Measurements from ENCODE around the gene EHHADH. TPM values are rescaled to one million over a fixed set of nuclear protein-coding genes. Genes with fewer than 3 reads are reported as not detected.
"Not testable (repeated sequence)": the region's sequence is repeated elsewhere in the genome, so short reads cannot be mapped to it uniquely, and the experiment has no call there.

The EHHADH gene
- 10 to 100 TPM; 35.5 to 43.8 TPM for total RNA-seq
- long read RNA-seq, transcript EHHADH-201 (7 exons, 3,850 nt): major isoform, 23 of 34 reads
- long read RNA-seq, partial matches to known transcripts: 5 of 34 reads
- long read RNA-seq, other reads (novel, unspliced or antisense): 6 of 34 reads

DNA sequence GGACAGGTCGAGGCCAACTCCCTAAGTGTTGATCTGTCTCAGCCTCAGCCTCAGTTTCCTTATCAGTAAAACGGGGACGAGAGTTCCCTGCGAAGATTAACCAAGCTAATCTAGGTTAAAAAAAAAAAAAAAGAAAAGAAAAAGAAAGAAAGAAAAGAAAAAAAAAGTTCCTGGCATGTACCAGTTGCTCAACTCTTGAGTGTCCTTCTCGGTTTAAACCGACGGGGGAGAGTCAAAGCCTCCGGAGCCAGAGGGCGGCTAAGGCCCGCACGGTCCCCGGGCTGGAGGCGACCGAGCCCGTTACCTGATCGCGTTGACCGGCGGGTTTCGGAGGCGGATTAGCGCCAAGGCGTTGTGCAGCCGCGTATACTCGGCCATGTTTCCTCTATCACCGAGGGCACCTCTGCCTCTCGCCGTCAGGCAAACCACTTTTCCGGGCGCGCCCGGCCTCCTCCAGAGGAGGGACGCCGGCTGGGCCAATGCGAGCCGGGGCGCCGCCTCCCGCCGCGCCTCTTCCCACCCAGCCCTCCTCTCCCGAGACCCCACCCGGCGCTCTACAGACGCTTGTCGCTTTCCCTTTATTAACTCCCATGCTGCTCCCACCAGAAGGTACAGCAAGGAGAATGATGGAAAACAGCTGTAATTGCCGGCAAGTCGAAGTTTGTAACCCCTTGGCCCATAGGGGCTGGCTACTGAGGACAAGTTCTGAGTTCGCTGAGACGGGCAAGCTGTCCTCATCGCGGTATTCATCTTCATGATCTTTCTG is at the start of gene EHHADH:
Gene EHHADH, minus strand, starts transcription at position 405 of the 766 bp plus-strand sequence. Its CDS starts 27 bp downstream, at position 378.
- ATAC-seq (peak; percentile 99), DNase-seq (peak; percentile 85 to 89)
- intact Hi-C loops (cut with DNase I, micrococcal nuclease): no loop called here

DNA sequence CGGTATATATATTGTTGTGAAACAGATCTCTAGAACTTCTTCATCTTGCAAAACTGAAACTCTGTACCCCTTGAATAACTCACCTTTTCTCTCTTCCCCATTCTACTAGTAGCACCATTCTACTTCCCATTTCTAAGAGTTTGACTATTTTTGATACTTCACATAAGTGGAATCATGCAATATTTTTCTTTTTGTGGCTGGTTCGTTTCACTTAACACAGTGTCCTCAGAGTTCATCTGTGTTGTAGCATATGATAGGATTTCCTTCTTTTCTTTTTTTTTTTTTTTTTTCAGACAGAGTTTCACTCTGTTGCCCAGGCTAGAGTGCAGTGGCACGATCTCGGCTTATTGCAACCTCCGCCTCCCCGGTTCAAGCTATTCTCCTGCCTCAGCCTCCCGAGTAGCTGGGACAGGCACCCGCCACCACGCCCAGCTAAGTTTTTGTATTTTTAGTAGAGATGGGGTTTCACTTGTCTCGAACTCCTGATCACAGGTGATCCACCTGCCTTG is 46.1 kb upstream of the EHHADH start:
- DNase-seq; intact Hi-C loops (cut with DNase I, micrococcal nuclease); ATAC-seq: not testable (repeated sequence)

- no peak for DNase-seq
- no peak for ATAC-seq
- intact Hi-C loops (cut with DNase I, micrococcal nuclease): no loop called here
Observed at GRCh38 chr3:185297867-185298266, 44.0 kb upstream of the EHHADH start.

DNA sequence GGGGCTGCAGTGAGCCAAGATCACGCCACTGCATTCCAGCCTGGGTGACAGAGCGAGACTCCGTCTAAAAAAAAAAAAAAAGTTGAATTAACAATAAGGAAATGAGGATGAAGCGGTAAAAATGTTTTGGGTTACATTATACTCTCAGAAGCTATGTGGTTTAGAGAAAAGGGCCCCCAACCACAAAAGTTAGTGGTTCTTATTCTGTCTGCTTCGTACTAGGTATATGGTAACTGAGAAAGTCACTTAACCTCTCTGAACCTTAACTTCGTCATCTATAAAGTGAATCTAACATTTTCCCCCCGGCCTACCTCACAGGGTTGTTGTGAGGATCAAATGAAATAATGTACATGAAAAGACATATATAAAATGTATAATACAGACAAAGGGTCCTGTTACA is 38.4 kb upstream of the EHHADH start:
- ATAC-seq: no peak
- intact Hi-C loops (cut with DNase I, micrococcal nuclease): no loop called here
- no peak for DNase-seq

GRCh38 chr3:185290266-185290665 is 36.4 kb upstream of the EHHADH start:
- no peak for DNase-seq
- ATAC-seq: no peak
- intact Hi-C loops (cut with DNase I, micrococcal nuclease): no loop called here

DNA sequence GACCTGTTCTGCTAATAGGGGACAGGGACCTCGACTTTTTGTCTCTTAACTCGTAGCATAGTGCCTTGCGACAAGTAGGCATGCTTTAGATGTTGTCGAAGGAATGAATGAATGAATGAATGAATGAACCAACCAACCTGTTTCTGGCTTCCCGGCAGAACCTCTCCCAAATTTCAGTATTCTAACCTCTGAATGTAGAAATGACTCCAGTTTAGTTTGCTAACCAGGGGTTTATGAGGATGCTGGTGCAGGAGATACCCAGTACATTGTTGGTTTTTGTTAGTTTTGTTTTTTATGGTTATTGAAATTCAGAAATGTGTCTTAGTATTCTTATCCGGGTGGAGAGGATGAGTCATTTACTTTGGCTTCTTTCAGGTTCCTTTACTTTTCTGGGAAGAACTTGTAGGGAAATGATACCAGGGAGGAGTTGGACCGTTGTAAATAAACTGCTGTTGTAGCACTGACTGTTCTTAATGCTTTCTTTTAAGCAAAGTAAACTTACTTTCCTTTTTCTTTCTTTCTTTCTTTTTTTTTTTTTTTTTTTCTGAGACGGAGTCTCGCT is 29.6 kb upstream of the EHHADH start:
- DNase-seq (no peak), ATAC-seq (no peak)
- intact Hi-C loops (cut with DNase I, micrococcal nuclease): no loop called here

DNA sequence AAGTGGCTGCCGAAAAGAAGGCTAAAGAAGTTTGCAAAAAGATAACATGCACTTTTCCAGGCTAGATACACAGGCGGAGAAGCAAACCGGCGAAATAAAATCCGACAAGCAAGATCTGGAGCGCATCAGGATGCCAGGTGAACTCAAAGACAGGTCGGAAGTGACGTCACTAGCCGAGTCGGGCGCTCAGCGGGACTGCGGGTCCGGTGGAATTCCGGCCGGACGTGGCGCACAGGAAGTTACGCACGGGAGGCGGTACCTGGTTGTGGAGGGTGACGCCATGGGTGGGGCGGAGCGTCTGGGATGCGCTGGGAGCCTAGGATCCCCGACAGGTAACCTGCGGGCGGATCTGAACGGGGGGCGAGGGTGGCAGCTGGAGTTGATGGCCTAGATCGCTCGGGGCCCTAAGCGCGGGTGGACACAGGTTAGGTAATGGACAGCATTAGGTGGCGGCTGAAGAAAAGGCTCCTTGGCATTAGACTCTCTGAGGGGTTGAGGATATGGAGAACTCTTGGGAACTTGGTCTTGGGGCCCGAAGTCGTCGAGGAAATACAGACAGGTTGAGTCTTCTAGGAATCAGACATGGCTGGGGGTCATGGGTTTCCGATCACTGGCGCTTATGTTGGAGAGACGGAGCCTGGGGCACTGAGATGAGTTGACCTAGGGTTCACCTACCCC is 29.0 kb upstream of the EHHADH start:
- intact Hi-C loops (cut with DNase I, micrococcal nuclease): no loop called here
- peak; percentile 98 to 99 for DNase-seq
- ATAC-seq: peak; percentile 100

DNA sequence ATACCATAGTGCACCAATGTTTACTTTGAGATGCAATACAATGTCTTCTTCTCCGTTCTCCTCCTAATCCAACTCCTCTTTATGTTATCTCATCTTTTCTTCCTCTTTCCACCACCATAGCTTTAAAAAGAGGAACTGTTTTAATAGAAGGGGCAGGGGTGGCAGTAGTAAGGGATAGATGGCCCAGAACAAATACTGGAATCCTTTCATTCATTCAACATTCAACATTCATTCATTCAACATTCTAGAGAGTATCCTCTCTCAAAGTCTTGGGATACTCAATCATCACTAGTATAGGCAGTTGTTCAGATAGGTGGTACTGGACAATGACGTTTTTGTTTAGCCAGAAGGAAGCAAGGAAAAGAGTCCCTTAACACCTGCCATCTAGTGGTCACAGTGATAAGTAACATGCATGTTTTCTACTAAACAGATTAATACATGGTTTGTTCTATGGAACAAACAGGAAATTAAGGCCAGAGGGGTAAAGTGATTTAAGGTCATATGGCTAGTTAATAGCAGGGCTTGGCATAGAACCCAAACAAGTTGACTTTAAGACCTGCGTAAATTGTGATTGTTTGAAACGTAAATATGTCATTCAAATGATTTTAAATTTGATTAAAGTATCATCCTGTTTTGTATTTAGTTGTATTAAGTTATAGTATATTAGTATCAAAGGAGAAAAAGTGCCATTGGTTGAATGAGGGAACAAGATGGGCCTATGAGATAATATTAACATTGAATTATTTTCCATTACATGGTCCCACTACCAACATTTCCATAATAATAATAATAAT is 26.9 kb upstream of the EHHADH start:
- intact Hi-C loops (cut with DNase I, micrococcal nuclease): no loop called here
- peak; percentile 29 for ATAC-seq

GRCh38 chr3:185279587-185280138 is 25.8 kb upstream of the EHHADH start:
- ATAC-seq: no peak
- intact Hi-C loops (cut with DNase I, micrococcal nuclease): no loop called here

More for the DNA sequence above, 26.9 kb upstream of the EHHADH start:
- no peak for DNase-seq

DNA sequence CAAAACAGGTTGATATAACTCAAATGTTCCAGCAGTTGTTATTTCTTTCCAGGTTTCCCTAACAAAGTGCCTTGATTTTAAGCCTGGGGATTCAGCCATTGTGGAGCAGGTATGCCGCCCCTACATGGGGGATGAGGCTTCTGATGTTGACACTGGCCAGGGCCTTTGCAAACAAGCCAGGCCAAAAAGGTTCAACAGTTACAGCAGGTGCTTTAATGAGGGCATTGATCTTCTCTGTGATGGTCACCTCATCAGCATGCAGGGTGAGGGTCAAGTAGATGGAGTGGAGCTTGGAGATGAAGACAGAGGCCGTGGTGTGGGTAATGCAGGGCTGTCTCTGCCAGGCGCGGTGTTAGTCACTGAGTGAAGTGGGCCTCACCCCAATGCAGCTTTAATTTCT is 22.6 kb upstream of the EHHADH start:
- intact Hi-C loops (cut with DNase I, micrococcal nuclease): no loop called here
- no peak for DNase-seq
- ATAC-seq: no peak

More at GRCh38 chr3:185279587-185280138, 25.8 kb upstream of the EHHADH start:
- DNase-seq: no peak

- ATAC-seq (no peak), DNase-seq (no peak)
- intact Hi-C loops (cut with DNase I, micrococcal nuclease): no loop called here
Observed at GRCh38 chr3:185272033-185272432, 18.2 kb upstream of the EHHADH start.

DNA sequence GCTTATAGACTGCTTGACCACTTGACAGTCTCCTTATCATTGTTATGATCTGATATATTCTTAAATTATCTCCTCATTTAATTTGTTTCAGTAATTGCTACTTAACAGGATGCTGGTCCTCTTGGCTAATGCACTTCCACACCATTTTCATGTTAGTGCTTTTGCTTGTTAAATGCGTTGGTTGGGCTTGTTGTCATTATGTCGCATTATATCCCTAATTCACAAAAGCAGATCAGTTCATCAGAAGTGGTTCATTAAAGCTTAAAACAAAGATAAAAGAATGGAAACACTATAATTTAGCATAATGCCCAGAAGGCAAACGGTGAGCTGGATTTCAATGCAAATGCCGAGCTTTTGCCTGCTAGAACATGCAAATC is 17.1 kb upstream of the EHHADH start:
- intact Hi-C loops (cut with DNase I, micrococcal nuclease): no loop called here
- DNase-seq (no peak), ATAC-seq (no peak)

DNA sequence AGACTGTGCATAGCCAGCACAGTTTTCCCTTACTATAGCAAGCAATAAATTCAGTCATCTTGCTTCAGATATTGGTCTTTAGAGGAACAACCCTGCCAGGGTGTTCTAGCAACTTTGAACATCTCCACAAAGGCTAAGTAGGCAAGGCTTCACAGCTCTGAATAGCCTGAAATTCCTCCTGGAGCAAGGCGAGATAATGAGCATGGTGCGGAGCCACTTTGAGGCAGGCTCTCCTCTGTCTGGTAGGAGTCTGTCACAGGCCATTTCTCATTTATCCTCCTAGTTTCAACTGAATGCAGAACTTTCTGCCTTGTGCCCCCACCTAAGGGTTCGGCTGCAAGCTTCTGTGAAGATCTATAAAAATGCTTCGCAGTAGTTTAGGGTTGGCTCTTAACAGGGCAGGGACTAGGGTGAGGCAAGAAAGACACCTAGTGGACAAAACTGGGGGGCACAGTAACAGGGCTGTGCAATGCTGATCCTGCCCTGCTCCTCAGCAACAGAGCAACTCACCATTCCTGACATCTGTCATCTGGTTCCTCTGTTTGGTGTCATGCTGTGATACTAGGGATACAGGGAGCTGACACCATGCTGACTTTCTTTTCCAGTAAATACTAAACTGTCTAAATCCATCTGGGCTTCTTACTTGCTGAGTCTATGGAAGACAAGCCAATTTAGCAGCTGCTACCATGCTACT is 16.6 kb upstream of the EHHADH start:
- peak; percentile 90 for ATAC-seq
- intact Hi-C loops (cut with DNase I, micrococcal nuclease): no loop called here

GRCh38 chr3:185268194-185268962 is 14.5 kb upstream of the EHHADH start:
- no peak for DNase-seq
- peak; percentile 58 for ATAC-seq

More for the DNA sequence above, 16.6 kb upstream of the EHHADH start:
- peak in 1 of 2 donors; percentile 32 for DNase-seq

DNA sequence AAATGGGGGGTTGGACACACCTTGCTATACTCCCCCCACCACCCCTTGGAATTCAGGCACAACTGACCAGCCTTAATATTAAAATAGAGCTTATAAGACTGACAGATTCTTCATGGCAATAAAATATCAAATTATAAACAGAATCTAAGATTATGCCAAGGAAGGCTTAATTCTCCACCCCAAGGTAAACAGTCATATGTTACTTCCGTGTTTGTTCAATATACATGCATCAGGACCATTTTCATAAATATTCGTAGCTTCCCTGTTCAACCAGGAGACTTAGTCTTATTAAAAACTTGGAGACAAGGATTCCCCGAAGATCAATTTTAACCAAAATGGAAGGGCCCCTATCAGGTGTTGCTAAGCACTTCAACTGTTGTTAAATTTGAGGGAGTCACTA is 13.3 kb upstream of the EHHADH start:
- peak; percentile 56 for ATAC-seq

More at GRCh38 chr3:185268194-185268962, 14.5 kb upstream of the EHHADH start:
- intact Hi-C loops (cut with DNase I, micrococcal nuclease): no loop called here

GRCh38 chr3:185264849-185265553 is 11.2 kb upstream of the EHHADH start:
- intact Hi-C loops (cut with DNase I, micrococcal nuclease): no loop called here
- ATAC-seq (no peak), DNase-seq (no peak)

More for the DNA sequence above, 13.3 kb upstream of the EHHADH start:
- intact Hi-C loops (cut with DNase I, micrococcal nuclease): no loop called here
- DNase-seq: no peak
